GM12873 (cell line): ENCODE data around the gene GSS.

Experiments
- TF ChIP-seq, protein P1 (sequence below): IDR thresholded peaks from 2 replicates; pipeline ENCODE4 v1.5.1; 2012; ENCODE audit warnings: low read depth, mild to moderate bottlenecking, moderate library complexity, low read length, control low read depth; ENCODE audit not compliant: insufficient read depth; ENCODE audit errors: missing control alignments

GSS gene

DNA sequence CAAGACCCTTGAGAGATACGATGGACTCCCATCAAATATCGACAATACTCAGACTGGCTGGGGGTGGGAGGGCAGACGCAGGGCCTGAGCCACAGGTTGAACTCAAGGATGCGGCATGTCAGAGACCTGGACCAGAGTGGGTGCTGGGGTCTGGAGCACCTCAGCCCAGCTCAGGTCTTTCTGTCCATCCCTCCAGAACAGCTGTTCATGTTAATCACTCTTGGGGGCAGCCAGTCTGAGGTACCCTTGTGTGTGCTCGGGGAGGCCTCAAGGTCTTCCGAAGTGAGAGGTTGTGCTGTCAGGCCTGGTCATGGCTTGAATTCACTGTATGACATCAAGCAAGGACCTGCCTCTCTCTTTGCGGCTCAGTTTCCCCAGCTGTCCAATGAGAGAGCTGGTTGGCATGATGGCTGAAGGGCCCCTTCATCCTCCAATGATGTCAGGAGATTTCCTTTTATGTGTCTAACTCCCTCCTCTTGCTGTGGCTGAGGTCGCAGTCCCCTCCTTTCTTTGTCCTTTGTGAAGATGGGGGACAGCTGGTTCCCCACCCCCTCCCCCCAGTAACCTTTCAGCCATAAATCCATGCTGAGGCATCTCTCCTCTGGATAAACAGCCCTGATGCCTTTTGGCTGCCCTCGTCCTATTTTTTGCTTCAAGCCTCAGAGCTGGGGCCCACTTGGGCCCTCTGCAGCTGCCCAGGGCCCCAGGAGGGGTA, 15.4 kb upstream of the GSS start:
- TF ChIP-seq, protein P1, sequence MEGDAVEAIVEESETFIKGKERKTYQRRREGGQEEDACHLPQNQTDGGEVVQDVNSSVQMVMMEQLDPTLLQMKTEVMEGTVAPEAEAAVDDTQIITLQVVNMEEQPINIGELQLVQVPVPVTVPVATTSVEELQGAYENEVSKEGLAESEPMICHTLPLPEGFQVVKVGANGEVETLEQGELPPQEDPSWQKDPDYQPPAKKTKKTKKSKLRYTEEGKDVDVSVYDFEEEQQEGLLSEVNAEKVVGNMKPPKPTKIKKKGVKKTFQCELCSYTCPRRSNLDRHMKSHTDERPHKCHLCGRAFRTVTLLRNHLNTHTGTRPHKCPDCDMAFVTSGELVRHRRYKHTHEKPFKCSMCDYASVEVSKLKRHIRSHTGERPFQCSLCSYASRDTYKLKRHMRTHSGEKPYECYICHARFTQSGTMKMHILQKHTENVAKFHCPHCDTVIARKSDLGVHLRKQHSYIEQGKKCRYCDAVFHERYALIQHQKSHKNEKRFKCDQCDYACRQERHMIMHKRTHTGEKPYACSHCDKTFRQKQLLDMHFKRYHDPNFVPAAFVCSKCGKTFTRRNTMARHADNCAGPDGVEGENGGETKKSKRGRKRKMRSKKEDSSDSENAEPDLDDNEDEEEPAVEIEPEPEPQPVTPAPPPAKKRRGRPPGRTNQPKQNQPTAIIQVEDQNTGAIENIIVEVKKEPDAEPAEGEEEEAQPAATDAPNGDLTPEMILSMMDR, result no peak

DNA sequence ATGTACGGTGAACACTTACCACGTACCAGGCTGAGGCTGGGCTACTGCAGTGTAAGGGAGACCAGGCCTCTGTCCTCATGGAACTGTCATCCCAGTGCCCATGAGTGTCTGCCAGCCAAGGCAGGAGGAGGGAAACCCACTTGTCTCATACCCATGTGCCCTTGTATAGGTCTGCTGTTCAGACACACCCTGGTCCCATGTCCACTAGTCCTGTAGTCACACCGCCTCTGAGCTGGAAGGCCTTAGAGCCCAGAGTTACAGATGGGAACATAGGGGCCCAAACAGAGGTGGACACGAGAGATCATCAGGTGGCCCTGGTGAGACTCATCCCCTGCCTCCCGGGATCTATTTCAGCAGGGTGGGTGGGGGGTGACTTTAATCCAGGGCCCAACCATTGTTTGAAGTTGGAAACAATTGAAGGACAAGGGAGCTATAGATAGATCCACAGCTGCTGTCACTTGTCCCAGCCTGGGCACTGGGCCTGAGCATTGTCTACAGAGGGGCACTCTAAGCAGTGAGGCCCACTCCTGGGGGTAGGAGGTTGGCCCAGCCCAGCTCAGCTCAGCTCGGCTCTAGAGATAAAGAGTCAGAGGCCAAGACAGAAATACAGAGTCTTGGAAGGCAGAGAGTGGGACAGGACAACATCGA, 14.7 kb upstream of the GSS start:
- TF ChIP-seq, protein P1, result no peak

DNA sequence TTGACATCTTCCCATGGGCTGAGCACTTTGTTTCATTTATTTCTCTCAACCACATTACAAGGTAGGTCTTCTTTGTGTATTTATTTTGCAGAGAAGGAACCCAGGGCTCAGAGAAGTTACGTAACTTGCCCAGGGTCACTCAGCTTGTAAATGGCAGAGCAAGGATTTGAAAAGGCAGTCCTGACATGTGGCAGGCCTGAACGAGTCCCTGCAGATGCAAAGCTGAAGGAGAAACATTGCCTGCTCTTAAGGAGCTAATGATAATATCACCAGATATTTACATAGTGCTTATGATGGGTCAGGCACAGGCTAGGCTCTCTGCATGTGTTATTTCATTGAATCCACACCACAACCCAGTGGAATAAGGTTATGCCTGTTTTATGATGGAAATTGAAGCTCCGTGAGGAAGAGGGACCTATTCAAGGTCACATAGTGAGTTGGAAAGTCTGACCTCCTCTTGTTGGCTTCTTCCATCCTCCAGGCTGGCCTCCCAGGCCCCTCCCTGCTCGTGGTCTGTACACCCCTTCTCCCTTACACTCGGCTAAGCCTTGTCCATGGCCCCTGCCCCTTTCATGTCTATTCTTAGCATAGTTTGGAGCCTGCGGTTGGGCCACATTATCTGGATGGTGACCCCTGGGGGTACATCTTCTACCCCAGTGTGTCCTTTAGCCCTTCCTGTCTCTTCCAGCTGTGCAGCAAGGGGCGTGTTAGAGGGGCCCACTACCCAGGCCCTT, 12.6 kb upstream of the GSS start:
- TF ChIP-seq, protein P1, result no peak

DNA sequence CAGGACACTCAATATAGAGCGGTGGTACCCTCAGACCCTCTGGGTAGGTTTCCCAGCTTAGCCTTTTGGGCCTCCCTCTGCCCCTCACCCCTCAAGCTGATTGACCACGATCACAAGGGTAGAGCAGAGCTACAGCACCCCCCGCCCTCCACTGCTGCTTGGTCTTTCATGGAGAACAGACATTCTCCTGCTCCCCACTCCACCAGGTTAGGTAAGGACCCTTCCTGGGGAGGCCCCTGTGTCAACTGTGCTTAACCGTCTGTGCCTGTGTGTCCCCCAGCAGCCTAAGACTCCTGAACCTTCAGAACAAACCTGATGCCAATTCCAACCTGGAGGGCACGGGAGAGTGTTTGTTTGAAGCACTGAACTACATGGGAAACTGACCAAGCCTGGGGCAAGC, 11.8 kb upstream of the GSS start:
- TF ChIP-seq, protein P1, result no peak

DNA sequence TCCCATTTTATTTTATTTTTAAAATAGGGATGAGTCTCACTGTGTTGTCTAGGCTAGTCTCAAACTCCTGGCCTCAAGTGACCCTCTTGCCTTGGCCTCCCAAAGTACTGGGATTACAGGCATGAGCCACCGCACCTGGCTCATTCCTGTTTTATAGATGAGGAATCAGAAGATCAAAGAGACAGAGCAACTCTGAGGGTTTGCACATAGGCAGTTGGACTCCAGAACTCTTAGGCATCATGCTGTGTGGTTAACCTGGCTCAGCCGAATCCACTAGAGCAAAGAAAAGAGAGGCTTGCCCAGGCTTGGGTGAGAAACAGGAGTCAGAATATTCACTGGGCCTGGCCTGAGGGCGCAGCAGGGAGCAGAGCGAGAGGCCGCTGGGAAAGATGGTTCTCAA, 9.4 kb upstream of the GSS start:
- TF ChIP-seq, protein P1, result no peak

DNA sequence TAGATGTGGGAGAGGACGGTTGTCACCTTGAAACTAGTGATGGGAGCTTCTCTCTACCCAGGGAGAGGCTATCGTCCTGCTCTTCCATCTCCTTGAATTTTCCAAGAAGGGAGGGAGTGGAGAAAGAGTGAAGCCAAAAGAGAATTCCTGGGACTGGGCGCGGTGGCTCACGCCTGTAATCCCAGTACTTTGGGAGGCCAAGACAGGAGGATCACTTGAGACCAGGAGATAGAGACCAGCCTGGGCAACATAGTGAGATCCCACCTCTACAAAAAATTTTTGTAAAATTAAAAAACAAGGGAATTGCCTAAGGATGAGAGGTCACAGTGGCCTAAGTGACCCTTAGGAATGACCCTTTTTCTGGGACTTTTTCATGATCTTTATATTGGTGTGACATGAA, 8.9 kb upstream of the GSS start:
- TF ChIP-seq, protein P1, result no peak
